H9 (cell line): Measurements from ENCODE around the gene TMEFF2. TPM values are rescaled to one million over a fixed set of nuclear protein-coding genes. Genes with fewer than 3 reads are reported as not detected.

Experiments used
- DNase-seq: peaks from one replicate; pipeline ENCODE4 v3.0.0-alpha.2; 2017
- H2AFZ ChIP-seq: one replicate; pipeline ENCODE4 v1.6.1; 2013; ENCODE audit warnings: mild to moderate bottlenecking, low read length, control low read depth, moderate library complexity
- H2AK5ac ChIP-seq: 2 replicates; pipeline ENCODE4 v1.6.1; 2013; ENCODE audit warnings: low read length, control low read depth, mixed read lengths; ENCODE audit not compliant: insufficient read length
- H2BK120ac ChIP-seq: one replicate; pipeline ENCODE4 v1.6.1; 2013; ENCODE audit warnings: low read depth, mild to moderate bottlenecking, low read length, control low read depth, inconsistent platforms; ENCODE audit not compliant: poor library complexity, severe bottlenecking
- H2BK12ac ChIP-seq: 2 replicates; pipeline ENCODE4 v1.6.1; 2013; ENCODE audit warnings: low read length, control low read depth, mixed read lengths, low read depth; ENCODE audit not compliant: insufficient read length
- H2BK15ac ChIP-seq: 2 replicates; pipeline ENCODE4 v1.6.1; 2013; ENCODE audit warnings: low read depth, low read length, control low read depth
- H2BK20ac ChIP-seq: one replicate; pipeline ENCODE4 v1.6.1; 2013; ENCODE audit warnings: low read depth, mild to moderate bottlenecking, low read length, control low read depth, inconsistent platforms; ENCODE audit not compliant: poor library complexity, severe bottlenecking
- H2BK5ac ChIP-seq: 2 replicates; pipeline ENCODE4 v1.6.1; 2013; ENCODE audit warnings: low read length, control low read depth, mixed read lengths; ENCODE audit not compliant: insufficient read length
- H3K14ac ChIP-seq: 2 replicates; pipeline ENCODE4 v1.6.1; 2013; ENCODE audit warnings: low read length, control low read depth; ENCODE audit not compliant: insufficient read depth
- H3K18ac ChIP-seq: 2 replicates; pipeline ENCODE4 v1.6.1; 2013; ENCODE audit warnings: low read depth, mild to moderate bottlenecking, mixed read lengths, low read length, control low read depth; ENCODE audit not compliant: insufficient read length
- H3K23ac ChIP-seq: 2 replicates; pipeline ENCODE4 v1.6.1; 2013; ENCODE audit warnings: low read length, control low read depth, mixed read lengths, low read depth; ENCODE audit not compliant: insufficient read length
- H3K23me2 ChIP-seq: 2 replicates; pipeline ENCODE4 v1.6.1; 2013; ENCODE audit warnings: low read depth, mild to moderate bottlenecking, mixed read lengths, low read length, control low read depth; ENCODE audit not compliant: insufficient read length, poor library complexity, severe bottlenecking
- H3K27ac ChIP-seq: 2 replicates; pipeline ENCODE4 v1.5.1; 2013; ENCODE audit warnings: low read length, control low read depth, mixed read lengths, low read depth; ENCODE audit not compliant: insufficient read length
- H3K27me3 ChIP-seq: 2 replicates; pipeline ENCODE4 v1.6.1; 2013; ENCODE audit warnings: low read length, control low read depth, inconsistent platforms; ENCODE audit not compliant: insufficient read depth
- H3K4ac ChIP-seq: 2 replicates; pipeline ENCODE4 v1.6.1; 2013; ENCODE audit warnings: low read depth, mild to moderate bottlenecking, control low read depth, inconsistent platforms, low read length, moderate library complexity
- H3K4me1 ChIP-seq: 2 replicates; pipeline ENCODE4 v1.6.1; 2013; ENCODE audit warnings: low read length, control low read depth, inconsistent platforms; ENCODE audit not compliant: insufficient read depth
- H3K4me2 ChIP-seq: 2 replicates; pipeline ENCODE4 v1.6.1; 2013; ENCODE audit warnings: low read length, control low read depth, mixed read lengths; ENCODE audit not compliant: insufficient read length, insufficient read depth
- H3K56ac ChIP-seq: 2 replicates; pipeline ENCODE4 v1.6.1; 2013; ENCODE audit warnings: low read depth, mild to moderate bottlenecking, mixed read lengths, low read length, control low read depth; ENCODE audit not compliant: insufficient read length
- H3K79me1 ChIP-seq: 2 replicates; pipeline ENCODE4 v1.6.1; 2013; ENCODE audit warnings: low read depth, mild to moderate bottlenecking, moderate library complexity, low read length, control low read depth, inconsistent platforms; ENCODE audit not compliant: insufficient read depth, poor library complexity, severe bottlenecking
- H3K79me2 ChIP-seq: 2 replicates; pipeline ENCODE4 v1.6.1; 2013; ENCODE audit warnings: low read length, control low read depth, inconsistent platforms; ENCODE audit not compliant: insufficient read depth
- H3K9ac ChIP-seq: 2 replicates; pipeline ENCODE4 v1.6.1; 2013; ENCODE audit warnings: low read length, control low read depth, mixed read lengths; ENCODE audit not compliant: insufficient read length; ENCODE audit errors: extremely low read depth
- H3K9me3 ChIP-seq: one replicate; pipeline ENCODE4 v1.6.1; 2013; ENCODE audit warnings: low read depth, low read length, inconsistent platforms; ENCODE audit not compliant: control insufficient read depth
- H3T11ph ChIP-seq: one replicate; pipeline ENCODE4 v1.6.1; 2013; ENCODE audit warnings: mild to moderate bottlenecking, low read length, control low read depth, inconsistent platforms
- H4K20me1 ChIP-seq: one replicate; pipeline ENCODE4 v1.6.1; 2013; ENCODE audit not compliant: control insufficient read depth, insufficient read length, insufficient read depth
- H4K5ac ChIP-seq: 2 replicates; pipeline ENCODE4 v1.6.1; 2013; ENCODE audit warnings: low read depth, mild to moderate bottlenecking, mixed read lengths, low read length, control low read depth; ENCODE audit not compliant: insufficient read length
- H4K8ac ChIP-seq: replicated peaks from 2 replicates; pipeline ENCODE4 v1.6.1; 2013; ENCODE audit warnings: low read length, control low read depth, mixed read lengths, low read depth; ENCODE audit not compliant: insufficient read length
- H4K91ac ChIP-seq: 2 replicates; pipeline ENCODE4 v1.6.1; 2013; ENCODE audit warnings: low read depth, mild to moderate bottlenecking, moderate library complexity, mixed read lengths, low read length, control low read depth; ENCODE audit not compliant: insufficient read length
- H3K27ac Mint-ChIP-seq, 3 experiments: 2 replicates in 2 of 3; 3 replicates in 1 of 3; pipeline ENCODE4 v1.8.0; 2020 to 2021; ENCODE audit warnings: mixed read lengths in 3 of 3, mild to moderate bottlenecking in 1 of 3, moderate library complexity in 1 of 3
- H3K27me3 Mint-ChIP-seq: 2 replicates; pipeline ENCODE4 v1.8.0; 2021; ENCODE audit warnings: low read depth, mild to moderate bottlenecking, moderate library complexity, mixed read lengths
- H3K36me3 Mint-ChIP-seq, 3 experiments: 2 replicates in 2 of 3; 3 replicates in 1 of 3; pipeline ENCODE4 v1.8.0; 2020 to 2021; ENCODE audit warnings: low read depth in 3 of 3, mixed read lengths in 3 of 3; ENCODE audit not compliant: insufficient read depth in 1 of 3
- H3K4me1 Mint-ChIP-seq, 2 experiments: 2 replicates each; pipeline ENCODE4 v1.8.0; 2020; ENCODE audit warnings: mixed read lengths in 2 of 2
- H3K4me3 Mint-ChIP-seq, 2 experiments: 2 replicates in 1 of 2; 3 replicates in 1 of 2; pipeline ENCODE4 v1.8.0; 2020 to 2021; ENCODE audit warnings: mild to moderate bottlenecking in 2 of 2, mixed read lengths in 2 of 2, moderate library complexity in 1 of 2
- H3K9me3 Mint-ChIP-seq, 2 experiments: 2 replicates in 1 of 2; 3 replicates in 1 of 2; pipeline ENCODE4 v1.8.0; 2020; ENCODE audit warnings: mild to moderate bottlenecking in 2 of 2, mixed read lengths in 2 of 2, moderate library complexity in 1 of 2
- WGBS: extraction: QIAGEN DNeasy Blood & Tissue Kit; methylation state at CpG from one replicate; pipeline ENCODE4 v1.1.7; 2013; ENCODE audit warnings: missing lambda C conversion rate, low lambda C conversion rate, mixed read lengths; ENCODE audit not compliant: insufficient read length; ENCODE audit errors: extremely low coverage; 5-methylcytosine and 5-hydroxymethylcytosine counted together
- total RNA-seq: library from RNA; stranded (reverse); gene quantifications from 2 replicates; pipeline ENCODE4 v1.2.1, GENCODE V29; 2021
- TF ChIP-seq, protein P1 (sequence below): fragments of 200-600 bp; sonication (generic); conservative IDR thresholded peaks from 3 replicates; pipeline ENCODE4 v1.8.0; 2021; ENCODE audit warnings: antibody characterized with exemption, mild to moderate bottlenecking

TMEFF2 gene
- total RNA-seq, 1 experiment from 2014 or later = 0.39 TPM

DNA sequence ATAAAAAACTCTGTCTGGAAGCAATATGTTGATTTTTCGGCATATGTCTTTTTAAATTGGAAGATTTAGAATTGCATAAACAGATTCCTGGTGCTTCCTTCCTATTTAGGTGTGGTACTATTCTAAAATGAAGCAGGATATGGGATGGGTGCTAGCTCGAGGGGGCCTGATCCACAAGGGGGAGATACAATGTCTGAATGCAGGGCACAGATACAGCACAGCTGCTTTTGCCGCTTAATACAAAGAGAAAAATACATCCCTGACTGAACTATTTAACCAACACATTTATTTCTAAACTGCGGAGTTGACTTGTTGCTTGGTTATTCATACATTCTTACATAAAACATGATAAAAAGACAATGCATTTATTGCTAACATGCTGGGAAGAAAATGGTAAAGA, 169.1 kb downstream of the TMEFF2 start:
- no peak overlapping the region for H3K14ac ChIP-seq
- no peak overlapping the region for H2AK5ac ChIP-seq
- H3K79me1 ChIP-seq = no peaks in the 10 kb centered on the region
- H3K9ac ChIP-seq = no peak overlapping the region
- no peak overlapping the region for H3K4ac ChIP-seq
- H3K79me2 ChIP-seq = no peaks in the 10 kb centered on the region
- H3K27ac Mint-ChIP-seq = 0 out of 7 replicates have a peak overlapping the region, but pooled peaks of 1 of the 3 experiments have one; percentile 14
- H3K9me3 Mint-ChIP-seq = no peaks in the 10 kb centered on the region
- H3K4me1 Mint-ChIP-seq = peaks cover 26% of the 10 kb centered on the region in 2 experiments
- no peak overlapping the region for H2BK15ac ChIP-seq
- no peak overlapping the region for H2BK5ac ChIP-seq
- peaks cover 10% of the 10 kb centered on the region; the same call in 1 of the 2 replicates for H3K4me1 ChIP-seq
- no peak overlapping the region for H3K4me2 ChIP-seq
- no peak overlapping the region for H3T11ph ChIP-seq
- no peak overlapping the region for H3K23ac ChIP-seq
- WGBS = no CpG with 5 or more reads among the region's 4 CpGs
- no peaks in the 10 kb centered on the region for H4K20me1 ChIP-seq
- no peak overlapping the region for H4K8ac ChIP-seq
- H3K27me3 ChIP-seq = no peaks in the 10 kb centered on the region
- H4K5ac ChIP-seq = no peak overlapping the region
- no peak overlapping the region for H3K4me3 Mint-ChIP-seq
- H3K27me3 Mint-ChIP-seq = no peaks in the 10 kb centered on the region
- no peak overlapping the region for H4K91ac ChIP-seq
- H3K18ac ChIP-seq = no peak overlapping the region
- no peak overlapping the region for H3K56ac ChIP-seq
- no peak overlapping the region for H2BK120ac ChIP-seq
- H3K27ac ChIP-seq = no peak overlapping the region
- no peak overlapping the region for H2BK12ac ChIP-seq
- no peaks in the 10 kb centered on the region for H3K23me2 ChIP-seq
- TF ChIP-seq, protein P1, sequence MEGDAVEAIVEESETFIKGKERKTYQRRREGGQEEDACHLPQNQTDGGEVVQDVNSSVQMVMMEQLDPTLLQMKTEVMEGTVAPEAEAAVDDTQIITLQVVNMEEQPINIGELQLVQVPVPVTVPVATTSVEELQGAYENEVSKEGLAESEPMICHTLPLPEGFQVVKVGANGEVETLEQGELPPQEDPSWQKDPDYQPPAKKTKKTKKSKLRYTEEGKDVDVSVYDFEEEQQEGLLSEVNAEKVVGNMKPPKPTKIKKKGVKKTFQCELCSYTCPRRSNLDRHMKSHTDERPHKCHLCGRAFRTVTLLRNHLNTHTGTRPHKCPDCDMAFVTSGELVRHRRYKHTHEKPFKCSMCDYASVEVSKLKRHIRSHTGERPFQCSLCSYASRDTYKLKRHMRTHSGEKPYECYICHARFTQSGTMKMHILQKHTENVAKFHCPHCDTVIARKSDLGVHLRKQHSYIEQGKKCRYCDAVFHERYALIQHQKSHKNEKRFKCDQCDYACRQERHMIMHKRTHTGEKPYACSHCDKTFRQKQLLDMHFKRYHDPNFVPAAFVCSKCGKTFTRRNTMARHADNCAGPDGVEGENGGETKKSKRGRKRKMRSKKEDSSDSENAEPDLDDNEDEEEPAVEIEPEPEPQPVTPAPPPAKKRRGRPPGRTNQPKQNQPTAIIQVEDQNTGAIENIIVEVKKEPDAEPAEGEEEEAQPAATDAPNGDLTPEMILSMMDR = 0 out of 3 replicates have a peak, but pooled peaks have one; percentile 27
- H2AFZ ChIP-seq = no peak overlapping the region
- no peak overlapping the region for H2BK20ac ChIP-seq
- H3K36me3 Mint-ChIP-seq = peaks cover 0 to 2% (median 0%) of the 10 kb centered on the region in 3 experiments; a peak in 1 of 7 replicates
- H3K9me3 ChIP-seq = no peaks in the 10 kb centered on the region
- no peak for DNase-seq
